A549 treated with DMSO at 1 μM for 4 hours (cell line): ENCODE results near the gene RBMY1D. TPM values are rescaled to one million over a fixed set of nuclear protein-coding genes. Genes with fewer than 3 reads are reported as not detected.

Source experiments
- total RNA-seq: library from RNA; stranded (reverse); fragments of 200-300 nt; extraction: Qiagen RNA extraction; gene quantifications from 5 replicates; pipeline ENCODE4 v1.2.3, GENCODE V29; 2022; ENCODE audit warnings: low read depth

Gene RBMY1D
- total RNA-seq, result not detected in 5 replicates

DNA sequence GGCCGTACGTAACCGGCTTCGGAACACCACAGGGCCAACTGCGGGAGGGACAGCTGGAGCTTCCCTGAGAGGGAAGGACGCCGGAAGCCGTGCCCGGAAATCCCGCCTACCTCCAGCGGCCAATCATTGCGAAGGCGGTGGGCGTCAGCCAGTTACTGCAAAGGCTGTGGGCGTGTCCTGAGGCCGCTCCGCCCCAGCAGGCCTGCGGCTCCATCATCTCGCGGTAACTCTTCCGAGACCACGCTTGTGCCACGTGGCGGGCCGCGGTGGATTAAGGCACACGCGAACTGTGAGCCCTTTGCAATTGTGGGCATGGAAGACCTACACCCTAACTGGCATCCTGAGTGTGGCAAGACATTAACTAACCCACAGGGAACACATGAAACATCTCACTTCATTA is at the start of gene RBMY1D:
TSS of gene RBMY1D (minus strand) at position 101 of the 400 bp plus-strand sequence. CDS start 2,013 bp downstream, outside the sequence.

DNA sequence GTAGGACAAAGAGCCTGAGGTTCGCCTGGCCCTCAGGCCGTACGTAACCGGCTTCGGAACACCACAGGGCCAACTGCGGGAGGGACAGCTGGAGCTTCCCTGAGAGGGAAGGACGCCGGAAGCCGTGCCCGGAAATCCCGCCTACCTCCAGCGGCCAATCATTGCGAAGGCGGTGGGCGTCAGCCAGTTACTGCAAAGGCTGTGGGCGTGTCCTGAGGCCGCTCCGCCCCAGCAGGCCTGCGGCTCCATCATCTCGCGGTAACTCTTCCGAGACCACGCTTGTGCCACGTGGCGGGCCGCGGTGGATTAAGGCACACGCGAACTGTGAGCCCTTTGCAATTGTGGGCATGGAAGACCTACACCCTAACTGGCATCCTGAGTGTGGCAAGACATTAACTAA is 23.6 kb upstream of the RBMY1D start, which contains the start of gene RBMY1E:
TSS of gene RBMY1E (minus strand) at position 101 of the 400 bp plus-strand sequence. CDS start 1,978 bp downstream, outside the sequence.

Other genes with a start within 250 kb of the RBMY1D start
- gene RBMY1E, start 23.5 kb upstream of the RBMY1D start, total RNA-seq, result not detected in 5 replicates